ENCODE results near the gene RHBDD2.

- TF ChIP-seq GABPA (IDR thresholded peaks at IDR 0.05; ENCODE audit: low read depth) (no peak), MXI1 (IDR thresholded peaks at IDR 0.05; ENCODE audit: low read depth, low read length) (no peak), REST (IDR thresholded peaks at IDR 0.05; ENCODE audit: low read depth, low read length) (no peak), EZH2phosphoT487 (IDR thresholded peaks at IDR 0.05; ENCODE audit: borderline replicate concordance, low read depth) (no peak), YY1 (IDR thresholded peaks at IDR 0.05; ENCODE audit: low read depth) (no peak), POLR2AphosphoS5 (IDR thresholded peaks at IDR 0.05; ENCODE audit: low read depth, low read length) (no peak)
Measured at GRCh38 chr7:75835688-75836285, 43.0 kb upstream of the RHBDD2 start.
